Subcutaneous abdominal adipose tissue (tissue), 5 donors: ENCODE results near the gene ZNF57.
A peak's percentile ranks its signal among the peaks of the same experiment; 100 is the strongest.
"Not testable (repeated sequence)": the region's sequence is repeated elsewhere in the genome, so short reads cannot be mapped to it uniquely, and the experiment has no call there.

Experiments used
- H3K27ac ChIP-seq: one replicate; pipeline ENCODE4 v1.7.0; 2013; ENCODE audit warnings: low read depth, mild to moderate bottlenecking, inconsistent platforms, low read length, moderate library complexity
- H3K27me3 ChIP-seq, 5 donors: one replicate each; pipeline ENCODE4 v1.7.0; 2013; ENCODE audit warnings: low read length in 5 of 5, inconsistent platforms in 1 of 5; ENCODE audit not compliant: control insufficient read depth in 5 of 5, insufficient read depth in 4 of 5
- H3K36me3 ChIP-seq, 5 donors: one replicate each; pipeline ENCODE4 v1.7.0; 2013; ENCODE audit warnings: low read length in 5 of 5; ENCODE audit not compliant: control insufficient read depth in 5 of 5, insufficient read depth in 5 of 5
- H3K4me1 ChIP-seq, 5 donors: one replicate each; pipeline ENCODE4 v1.7.0; 2013; ENCODE audit warnings: low read length in 5 of 5, mild to moderate bottlenecking in 3 of 5, moderate library complexity in 1 of 5; ENCODE audit not compliant: control insufficient read depth in 5 of 5, insufficient read depth in 5 of 5
- H3K4me3 ChIP-seq, 5 donors: one replicate each; pipeline ENCODE4 v1.7.0; 2013; ENCODE audit warnings: low read length in 5 of 5, low read depth in 1 of 5
- H3K9ac ChIP-seq, 5 donors: one replicate each; pipeline ENCODE4 v1.7.0; 2013; ENCODE audit warnings: low read length in 5 of 5, mild to moderate bottlenecking in 4 of 5, moderate library complexity in 3 of 5
- H3K9me3 ChIP-seq, 5 donors: one replicate each; pipeline ENCODE4 v1.7.0; 2013; ENCODE audit warnings: low read length in 5 of 5; ENCODE audit not compliant: control insufficient read depth in 5 of 5
- donor health status: healthy.
- donor health status: healthy.
- donor health status: healthy.
- donor health status: healthy.
- donor health status: healthy.

The ZNF57 gene

GRCh38 chr19:2950286-2951124 lies 49.8 kb downstream of the ZNF57 start:
- Histone ChIP-seq H3K9ac (peak overlapping the region; percentile 80 to 98 (median 96)), H3K4me1 (peaks cover 6 to 29% (median 22%) of the 10 kb centered on the region in 5 donors), H3K9me3 (no peaks in the 10 kb centered on the region), H3K4me3 (peak overlapping the region; percentile 89 to 98 (median 96)), H3K27me3 (no peaks in the 10 kb centered on the region), H3K36me3 (no peaks in the 10 kb centered on the region), H3K27ac (peak overlapping the region; percentile 94)

GRCh38 chr19:2952953-2953481 lies 52.3 kb downstream of the ZNF57 start:
- Histone ChIP-seq H3K27ac (no peak overlapping the region), H3K27me3 (no peaks in the 10 kb centered on the region), H3K4me3 (peak overlapping the region in 3 of 5 donors; percentile 23 to 37 (median 33)), H3K9ac (no peak overlapping the region), H3K4me1 (peaks cover 6 to 21% (median 16%) of the 10 kb centered on the region in 5 donors), H3K36me3 (no peaks in the 10 kb centered on the region), H3K9me3 (no peaks in the 10 kb centered on the region)

GRCh38 chr19:2957160-2957559 lies 56.4 kb downstream of the ZNF57 start:
- no peak overlapping the region for H3K9ac ChIP-seq
- H3K9me3 ChIP-seq, result no peaks in the 10 kb centered on the region
- H3K27me3 ChIP-seq, result no peaks in the 10 kb centered on the region
- H3K4me3 ChIP-seq, result no peak overlapping the region
- H3K4me1 ChIP-seq, result peaks cover 0 to 10% (median 5%) of the 10 kb centered on the region in 5 donors
- H3K36me3 ChIP-seq, result no peaks in the 10 kb centered on the region
- no peak overlapping the region for H3K27ac ChIP-seq

GRCh38 chr19:2960120-2960519 lies 59.4 kb downstream of the ZNF57 start:
- peaks cover 0 to 6% (median 0%) of the 10 kb centered on the region in 5 donors for H3K4me1 ChIP-seq
- no peak overlapping the region for H3K27ac ChIP-seq
- H3K9me3 ChIP-seq, result no peaks in the 10 kb centered on the region
- H3K4me3 ChIP-seq, result no peak overlapping the region
- H3K27me3 ChIP-seq, result no peaks in the 10 kb centered on the region
- no peaks in the 10 kb centered on the region for H3K36me3 ChIP-seq
- no peak overlapping the region for H3K9ac ChIP-seq

GRCh38 chr19:2962018-2962670 lies 61.4 kb downstream of the ZNF57 start:
- Histone ChIP-seq H3K36me3 (no peaks in the 10 kb centered on the region), H3K9me3 (no peaks in the 10 kb centered on the region), H3K4me1 (peaks cover 0 to 6% (median 0%) of the 10 kb centered on the region in 5 donors), H3K27ac (no peak overlapping the region), H3K4me3 (peak overlapping the region in 2 of 5 donors; percentile 31 to 64), H3K27me3 (no peaks in the 10 kb centered on the region), H3K9ac (no peak overlapping the region)

- Histone ChIP-seq H3K9ac (no peak overlapping the region), H3K4me3 (no peak overlapping the region), H3K27ac (no peak overlapping the region), H3K27me3 (no peaks in the 10 kb centered on the region), H3K4me1 (peaks cover 0 to 6% (median under 1%) of the 10 kb centered on the region in 5 donors), H3K9me3 (no peaks in the 10 kb centered on the region), H3K36me3 (no peaks in the 10 kb centered on the region)
Measured at GRCh38 chr19:2963122-2963521, 62.4 kb downstream of the ZNF57 start.

- not testable (repeated sequence) for H3K27ac ChIP-seq, H3K27me3 ChIP-seq, H3K4me3 ChIP-seq, H3K9ac ChIP-seq, H3K9me3 ChIP-seq, H3K36me3 ChIP-seq
- H3K4me1 ChIP-seq, result peaks cover 0 to 10% (median 5%) of the 10 kb centered on the region in 5 donors
Measured at GRCh38 chr19:2963631-2964030, 62.9 kb downstream of the ZNF57 start.

GRCh38 chr19:2964874-2965273 lies 64.1 kb downstream of the ZNF57 start:
- no peaks in the 10 kb centered on the region for H3K36me3 ChIP-seq
- H3K9ac ChIP-seq, result no peak overlapping the region
- H3K27me3 ChIP-seq, result no peaks in the 10 kb centered on the region
- H3K27ac ChIP-seq, result no peak overlapping the region
- H3K4me1 ChIP-seq, result peaks cover 4 to 18% (median 13%) of the 10 kb centered on the region in 5 donors
- no peak overlapping the region for H3K4me3 ChIP-seq
- H3K9me3 ChIP-seq, result no peaks in the 10 kb centered on the region

GRCh38 chr19:2967972-2968371 lies 67.2 kb downstream of the ZNF57 start:
- Histone ChIP-seq H3K4me1 (peaks cover 9 to 44% (median 41%) of the 10 kb centered on the region in 5 donors), H3K36me3 (no peaks in the 10 kb centered on the region)

More at GRCh38 chr19:2967972-2968371, 67.2 kb downstream of the ZNF57 start:
- no peak overlapping the region for H3K27ac ChIP-seq
- no peak overlapping the region for H3K4me3 ChIP-seq
- no peaks in the 10 kb centered on the region for H3K9me3 ChIP-seq
- H3K9ac ChIP-seq, result no peak overlapping the region
- H3K27me3 ChIP-seq, result no peaks in the 10 kb centered on the region
